Trophoblast cell (in vitro differentiated cells and primary cell): Measurements from ENCODE around the gene SDR9C7. TPM values are rescaled to one million over a fixed set of nuclear protein-coding genes. Genes with fewer than 3 reads are reported as not detected.
"Not testable (repeated sequence)": the region's sequence is repeated elsewhere in the genome, so short reads cannot be mapped to it uniquely, and the experiment has no call there.

Experiments
- DNase-seq, 2 donors: peaks; one replicate each; pipeline ENCODE4 v3.0.0-alpha.2; 2016
- H2AFZ ChIP-seq: 2 replicates; pipeline ENCODE4 v1.6.1; 2013; ENCODE audit warnings: low read length, moderate library complexity, mild to moderate bottlenecking; ENCODE audit not compliant: insufficient read depth, poor library complexity
- H2AK5ac ChIP-seq: 2 replicates; pipeline ENCODE4 v1.6.1; 2013; ENCODE audit warnings: mild to moderate bottlenecking, low read length
- H2BK120ac ChIP-seq: 2 replicates; pipeline ENCODE4 v1.6.1; 2013; ENCODE audit warnings: low read length, mild to moderate bottlenecking, moderate library complexity; ENCODE audit not compliant: insufficient read depth, poor library complexity
- H2BK12ac ChIP-seq: 2 replicates; pipeline ENCODE4 v1.6.1; 2013; ENCODE audit warnings: mild to moderate bottlenecking, low read length, moderate library complexity
- H2BK5ac ChIP-seq: 2 replicates; pipeline ENCODE4 v1.6.1; 2013; ENCODE audit warnings: low read length, low read depth, moderate library complexity, mild to moderate bottlenecking; ENCODE audit not compliant: poor library complexity
- H3K14ac ChIP-seq: 2 replicates; pipeline ENCODE4 v1.6.1; 2013; ENCODE audit warnings: mild to moderate bottlenecking, low read length
- H3K18ac ChIP-seq: 2 replicates; pipeline ENCODE4 v1.6.1; 2013; ENCODE audit warnings: mild to moderate bottlenecking, low read length
- H3K23ac ChIP-seq: 2 replicates; pipeline ENCODE4 v1.6.1; 2013; ENCODE audit warnings: low read length
- H3K27ac ChIP-seq: 2 replicates; pipeline ENCODE4 v1.5.1; 2013; ENCODE audit warnings: low read depth, mild to moderate bottlenecking, inconsistent platforms, low read length, moderate library complexity
- H3K27me3 ChIP-seq: 2 replicates; pipeline ENCODE4 v1.6.1; 2013; ENCODE audit warnings: inconsistent platforms, mild to moderate bottlenecking, low read length, moderate library complexity; ENCODE audit not compliant: insufficient read depth
- H3K36me3 ChIP-seq, 2 experiments: 1 replicate in 1 of 2; 2 replicates in 1 of 2; pipeline ENCODE4 v1.6.1; 2013; ENCODE audit warnings: low read length in 2 of 2, mild to moderate bottlenecking in 2 of 2, moderate library complexity in 1 of 2; ENCODE audit not compliant: insufficient read depth in 2 of 2, control insufficient read depth in 1 of 2
- H3K4ac ChIP-seq: 2 replicates; pipeline ENCODE4 v1.6.1; 2013; ENCODE audit warnings: low read depth, mild to moderate bottlenecking, low read length, moderate library complexity
- H3K4me1 ChIP-seq, 2 experiments: 1 replicate in 1 of 2; 2 replicates in 1 of 2; pipeline ENCODE4 v1.6.1; 2013; ENCODE audit warnings: low read length in 2 of 2, mild to moderate bottlenecking in 2 of 2, moderate library complexity in 1 of 2; ENCODE audit not compliant: insufficient read depth in 2 of 2, control insufficient read depth in 1 of 2
- H3K4me2 ChIP-seq: 2 replicates; pipeline ENCODE4 v1.6.1; 2013; ENCODE audit warnings: inconsistent platforms, mild to moderate bottlenecking, low read length, moderate library complexity
- H3K4me3 ChIP-seq: 2 replicates; pipeline ENCODE4 v1.5.1; 2013; ENCODE audit warnings: mild to moderate bottlenecking, low read depth, low read length, inconsistent platforms
- H3K79me1 ChIP-seq: one replicate; pipeline ENCODE4 v1.6.1; 2013; ENCODE audit warnings: low read length
- H3K79me2 ChIP-seq: 2 replicates; pipeline ENCODE4 v1.6.1; 2013; ENCODE audit warnings: low read length, mild to moderate bottlenecking; ENCODE audit not compliant: control insufficient read depth, insufficient read depth, poor library complexity
- H3K9ac ChIP-seq: 2 replicates; pipeline ENCODE4 v1.6.1; 2013; ENCODE audit warnings: mild to moderate bottlenecking, low read length
- H3K9me3 ChIP-seq: 2 replicates; pipeline ENCODE4 v1.6.1; 2013; ENCODE audit warnings: low read depth, mild to moderate bottlenecking, control low read depth, inconsistent platforms, low read length; ENCODE audit not compliant: insufficient read depth
- H4K12ac ChIP-seq: 2 replicates; pipeline ENCODE4 v1.6.1; 2013; ENCODE audit warnings: low read depth, mild to moderate bottlenecking, low read length, moderate library complexity
- H4K8ac ChIP-seq: 2 replicates; pipeline ENCODE4 v1.6.1; 2013; ENCODE audit warnings: low read depth, mild to moderate bottlenecking, low read length, moderate library complexity
- H4K91ac ChIP-seq: one replicate; pipeline ENCODE4 v1.6.1; 2013; ENCODE audit warnings: low read depth, mild to moderate bottlenecking, low read length, moderate library complexity
- WGBS: extraction: QIAGEN DNeasy Blood & Tissue Kit; methylation state at CpG from one replicate; pipeline ENCODE4 v1.1.7; 2013; ENCODE audit warnings: missing lambda C conversion rate; ENCODE audit not compliant: insufficient read length, insufficient coverage; ENCODE audit errors: extremely low coverage; 5-methylcytosine and 5-hydroxymethylcytosine counted together
- polyA plus RNA-seq: library from polyadenylated mRNA; stranded (reverse); fragments of 200-250 nt; gene quantifications from 2 replicates; pipeline ENCODE4 v1.2.3, GENCODE V29; 2013

The SDR9C7 gene
- polyA plus RNA-seq = 0.04 and 0.08 TPM in 2 replicates

GRCh38 chr12:56933826-56934625, at the start of gene SDR9C7:
Gene SDR9C7 (minus strand): TSS chr12:56934408. CDS start chr12:56934261, 147 bp downstream.
- no peak within 1 kb of the TSS for H3K14ac ChIP-seq
- no peak within 1 kb of the TSS for H3K27ac ChIP-seq
- no peaks in the 10 kb centered on the region for H3K79me2 ChIP-seq
- H3K4ac ChIP-seq = no peak within 1 kb of the TSS
- H4K12ac ChIP-seq = no peak within 1 kb of the TSS
- no peaks in the 10 kb centered on the region for H3K27me3 ChIP-seq
- H4K8ac ChIP-seq = no peak within 1 kb of the TSS
- no peak within 1 kb of the TSS for H3K9ac ChIP-seq
- H3K18ac ChIP-seq = no peak within 1 kb of the TSS
- no CpG with 5 or more reads among the region's 15 CpGs for WGBS
- H3K79me1 ChIP-seq = peaks cover 5% of the 10 kb centered on the region
- H3K4me1 ChIP-seq = peaks cover 8 to 14% of the 10 kb centered on the region in 2 experiments
- H2AFZ ChIP-seq = no peak within 1 kb of the TSS
- no peak within 1 kb of the TSS for H2BK120ac ChIP-seq
- no peak within 1 kb of the TSS for H2BK5ac ChIP-seq
- H3K36me3 ChIP-seq = no peaks in the 10 kb centered on the region
- H2BK12ac ChIP-seq = no peak within 1 kb of the TSS
- no peak within 1 kb of the TSS for H2AK5ac ChIP-seq
- no peak within 1 kb of the TSS for H3K4me2 ChIP-seq
- H3K23ac ChIP-seq = no peak within 1 kb of the TSS
- no peak within 1 kb of the TSS for H3K4me3 ChIP-seq
- DNase-seq = no peak
- peaks cover 3% of the 10 kb centered on the region for H3K9me3 ChIP-seq
- H4K91ac ChIP-seq = no peak within 1 kb of the TSS

- no peak for DNase-seq
- no peak overlapping the region for H3K23ac ChIP-seq
- peaks cover 2% of the 10 kb centered on the region for H3K79me1 ChIP-seq
- no peaks in the 10 kb centered on the region for H3K36me3 ChIP-seq
- no peak overlapping the region for H3K4me3 ChIP-seq
- no peak overlapping the region for H4K8ac ChIP-seq
- H3K9ac ChIP-seq = no peak overlapping the region
- H2BK120ac ChIP-seq = no peak overlapping the region
- H2BK12ac ChIP-seq = no peak overlapping the region
- H2AK5ac ChIP-seq = no peak overlapping the region
- no peak overlapping the region for H3K14ac ChIP-seq
- H3K27ac ChIP-seq = no peak overlapping the region
- H4K91ac ChIP-seq = no peak overlapping the region
- no CpG with 5 or more reads among the region's 4 CpGs for WGBS
- peaks cover 4 to 7% of the 10 kb centered on the region in 2 experiments for H3K4me1 ChIP-seq
- no peak overlapping the region for H2AFZ ChIP-seq
- H3K9me3 ChIP-seq = peaks cover 5% of the 10 kb centered on the region
- no peak overlapping the region for H3K4me2 ChIP-seq
- H4K12ac ChIP-seq = no peak overlapping the region
- H3K18ac ChIP-seq = no peak overlapping the region
- H2BK5ac ChIP-seq = no peak overlapping the region
- H3K4ac ChIP-seq = no peak overlapping the region
- no peaks in the 10 kb centered on the region for H3K79me2 ChIP-seq
- H3K27me3 ChIP-seq = no peaks in the 10 kb centered on the region
Observed at GRCh38 chr12:56983386-56983785, 49.2 kb upstream of the SDR9C7 start.

- H3K79me1 ChIP-seq, H2BK120ac ChIP-seq, H3K4me3 ChIP-seq, H3K4me1 ChIP-seq, H2BK12ac ChIP-seq, H3K27me3 ChIP-seq, H4K91ac ChIP-seq, H3K9me3 ChIP-seq, DNase-seq, H2BK5ac ChIP-seq, H2AK5ac ChIP-seq, H3K23ac ChIP-seq, H3K18ac ChIP-seq, H3K27ac ChIP-seq, H3K4me2 ChIP-seq, H3K4ac ChIP-seq, H2AFZ ChIP-seq, H3K36me3 ChIP-seq, H3K14ac ChIP-seq, H3K9ac ChIP-seq, H3K79me2 ChIP-seq, H4K12ac ChIP-seq, H4K8ac ChIP-seq: not testable (repeated sequence)
- WGBS = no CpG with 5 or more reads among the region's 3 CpGs
Observed at GRCh38 chr12:56982578-56983236, 48.5 kb upstream of the SDR9C7 start.

GRCh38 chr12:56980941-56981530, 46.8 kb upstream of the SDR9C7 start:
- H3K27me3 ChIP-seq = no peaks in the 10 kb centered on the region
- no peak overlapping the region for H4K91ac ChIP-seq
- H3K79me1 ChIP-seq = no peaks in the 10 kb centered on the region

More at GRCh38 chr12:56980941-56981530, 46.8 kb upstream of the SDR9C7 start:
- Histone ChIP-seq H2AK5ac (no peak overlapping the region), H2BK12ac (no peak overlapping the region), H3K27ac (no peak overlapping the region), H3K9ac (no peak overlapping the region), H4K12ac (no peak overlapping the region), H3K18ac (no peak overlapping the region), H3K9me3 (peaks cover 6% of the 10 kb centered on the region), H3K4me1 (peaks cover under 1 to 3% of the 10 kb centered on the region in 2 experiments), H2BK5ac (no peak overlapping the region), H2AFZ (no peak overlapping the region), H3K4me3 (no peak overlapping the region), H2BK120ac (no peak overlapping the region), H4K8ac (no peak overlapping the region), H3K4ac (no peak overlapping the region), H3K14ac (no peak overlapping the region), H3K23ac (no peak overlapping the region), H3K36me3 (no peaks in the 10 kb centered on the region), H3K4me2 (no peak overlapping the region), H3K79me2 (no peaks in the 10 kb centered on the region)
- no CpG with 5 or more reads among the region's 4 CpGs for WGBS
- DNase-seq = no peak
